Stimulated activated CD4-positive, alpha-beta T cell treated with anti-CD3 and anti-CD28 coated beads, Interleukin-15, amount 100 ng/mL, for 24 hours (primary cell): ENCODE results near the gene CD34.

Source experiments
- DNase-seq: peaks from one replicate; pipeline ENCODE4 v3.0.0-alpha.2; 2020

CD34 gene

GRCh38 chr1:207871117-207871649 lies 39.7 kb downstream of the CD34 start:
- DNase-seq = no peak

- no peak for DNase-seq
These were observed 40.5 kb downstream of the CD34 start for GRCh38 chr1:207870306-207871031.

- DNase-seq = no peak
These were observed 41.1 kb downstream of the CD34 start for GRCh38 chr1:207869859-207870258.

GRCh38 chr1:207868774-207869721 lies 41.9 kb downstream of the CD34 start:
- DNase-seq = peak; percentile 72

- peak; percentile 35 for DNase-seq
These were observed 42.6 kb downstream of the CD34 start for GRCh38 chr1:207868251-207868773.

GRCh38 chr1:207867136-207868109 lies 43.5 kb downstream of the CD34 start:
- peak; percentile 41 for DNase-seq

GRCh38 chr1:207866471-207867135 lies 44.3 kb downstream of the CD34 start:
- DNase-seq = peak; percentile 68

GRCh38 chr1:207863893-207864535 lies 46.9 kb downstream of the CD34 start:
- peak; percentile 57 for DNase-seq

GRCh38 chr1:207862241-207862787 lies 48.6 kb downstream of the CD34 start:
- no peak for DNase-seq

- peak; percentile 38 for DNase-seq
These were observed 49.3 kb downstream of the CD34 start for GRCh38 chr1:207861442-207862177.

GRCh38 chr1:207860531-207860930 lies 50.4 kb downstream of the CD34 start:
- no peak for DNase-seq

- DNase-seq = no peak
These were observed 52.1 kb downstream of the CD34 start for GRCh38 chr1:207858806-207859205.

GRCh38 chr1:207858281-207858680 lies 52.6 kb downstream of the CD34 start:
- no peak for DNase-seq

GRCh38 chr1:207857447-207857846 lies 53.5 kb downstream of the CD34 start:
- no peak for DNase-seq

GRCh38 chr1:207856276-207857023 lies 54.5 kb downstream of the CD34 start:
- DNase-seq = no peak

GRCh38 chr1:207854001-207854400 lies 56.9 kb downstream of the CD34 start:
- no peak for DNase-seq

- no peak for DNase-seq
These were observed 57.6 kb downstream of the CD34 start for GRCh38 chr1:207853372-207853757.

GRCh38 chr1:207852576-207853371 lies 58.2 kb downstream of the CD34 start:
- DNase-seq = no peak
